IPS-15b (cell line): ENCODE measurements around the gene LMCD1.

ENCODE experiments used
- H3K27me3 ChIP-seq: one replicate; pipeline ENCODE4 v1.6.1; 2013; ENCODE audit warnings: low read length; ENCODE audit not compliant: control insufficient read depth, insufficient read depth
- H3K36me3 ChIP-seq: one replicate; pipeline ENCODE4 v1.6.1; 2013; ENCODE audit warnings: low read length; ENCODE audit not compliant: control insufficient read depth, insufficient read depth
- H3K4me1 ChIP-seq: one replicate; pipeline ENCODE4 v1.6.1; 2013; ENCODE audit warnings: mild to moderate bottlenecking, low read length; ENCODE audit not compliant: control insufficient read depth, insufficient read depth
- H3K4me3 ChIP-seq: one replicate; pipeline ENCODE4 v1.5.1; 2013; ENCODE audit warnings: low read depth, low read length
- H3K9ac ChIP-seq: one replicate; pipeline ENCODE4 v1.6.1; 2013; ENCODE audit warnings: low read depth, mild to moderate bottlenecking, low read length
- H3K9me3 ChIP-seq: one replicate; pipeline ENCODE4 v1.6.1; 2013; ENCODE audit warnings: mild to moderate bottlenecking, low read length; ENCODE audit not compliant: control insufficient read depth, insufficient read depth

The LMCD1 gene

DNA sequence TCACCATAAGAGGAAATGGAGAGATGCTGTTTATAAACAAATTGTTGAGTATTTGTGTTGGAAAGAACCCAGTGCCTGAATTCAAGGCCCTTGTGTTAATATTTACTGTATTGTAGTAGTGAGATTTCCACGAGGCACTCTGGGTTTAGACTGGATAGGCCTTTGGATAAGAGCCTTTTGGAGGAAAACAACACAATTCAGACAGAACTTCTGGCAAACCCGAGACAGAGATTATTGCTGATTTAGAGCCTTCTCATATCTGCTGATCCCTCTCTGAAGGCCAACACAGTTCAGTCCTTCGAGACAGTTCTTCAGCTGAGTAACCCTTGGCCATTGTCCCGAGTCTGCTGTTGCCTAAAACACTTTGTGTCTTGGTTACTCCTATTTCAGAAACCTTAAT, 55.7 kb downstream of the LMCD1 start:
- Histone ChIP-seq H3K4me3 (no peak overlapping the region), H3K27me3 (no peaks in the 10 kb centered on the region), H3K36me3 (no peaks in the 10 kb centered on the region)

DNA sequence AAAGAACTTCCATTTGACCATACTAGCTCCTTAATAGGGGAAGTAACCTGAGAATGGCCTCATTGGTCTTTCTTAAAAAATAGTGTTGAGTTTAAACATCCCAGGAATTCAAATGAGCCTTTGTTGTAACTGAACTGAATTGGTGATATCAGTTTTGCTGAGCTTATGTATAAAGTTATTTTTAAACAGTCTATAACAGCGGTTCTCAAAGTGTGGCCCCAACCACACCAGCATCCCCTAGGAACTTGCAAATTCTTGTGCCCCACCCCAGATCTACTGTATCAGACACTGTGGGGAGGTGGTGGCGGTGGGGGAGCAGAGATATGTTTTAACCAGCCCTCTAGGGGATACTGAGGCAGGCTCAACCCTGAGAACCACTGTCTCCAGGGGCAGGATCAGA, 57.0 kb downstream of the LMCD1 start:
- Histone ChIP-seq H3K36me3 (no peaks in the 10 kb centered on the region), H3K4me3 (no peak overlapping the region), H3K4me1 (peaks cover 2% of the 10 kb centered on the region), H3K27me3 (no peaks in the 10 kb centered on the region), H3K9ac (no peak overlapping the region), H3K9me3 (no peaks in the 10 kb centered on the region)

More for the DNA sequence above, 55.7 kb downstream of the LMCD1 start:
- peaks cover 2% of the 10 kb centered on the region for H3K4me1 ChIP-seq
- no peak overlapping the region for H3K9ac ChIP-seq
- no peaks in the 10 kb centered on the region for H3K9me3 ChIP-seq

GRCh38 chr3:8559351-8559750, 57.7 kb downstream of the LMCD1 start:
- Histone ChIP-seq H3K27me3 (no peaks in the 10 kb centered on the region), H3K36me3 (no peaks in the 10 kb centered on the region), H3K4me3 (no peak overlapping the region), H3K9me3 (no peaks in the 10 kb centered on the region), H3K9ac (no peak overlapping the region), H3K4me1 (peaks cover 2% of the 10 kb centered on the region)

- Histone ChIP-seq H3K4me3 (no peak overlapping the region), H3K36me3 (no peaks in the 10 kb centered on the region), H3K9ac (no peak overlapping the region), H3K4me1 (no peaks in the 10 kb centered on the region), H3K9me3 (no peaks in the 10 kb centered on the region), H3K27me3 (no peaks in the 10 kb centered on the region)
These were observed 58.9 kb downstream of the LMCD1 start for GRCh38 chr3:8560366-8561007.

GRCh38 chr3:8561370-8561769, 59.7 kb downstream of the LMCD1 start:
- H3K9ac ChIP-seq: no peak overlapping the region
- H3K4me1 ChIP-seq: no peaks in the 10 kb centered on the region
- no peak overlapping the region for H3K4me3 ChIP-seq

GRCh38 chr3:8562081-8562595, 60.5 kb downstream of the LMCD1 start:
- Histone ChIP-seq H3K9me3 (no peaks in the 10 kb centered on the region), H3K9ac (no peak overlapping the region), H3K27me3 (no peaks in the 10 kb centered on the region), H3K4me1 (no peaks in the 10 kb centered on the region), H3K36me3 (no peaks in the 10 kb centered on the region), H3K4me3 (no peak overlapping the region)

More at GRCh38 chr3:8561370-8561769, 59.7 kb downstream of the LMCD1 start:
- no peaks in the 10 kb centered on the region for H3K9me3 ChIP-seq
- H3K27me3 ChIP-seq: no peaks in the 10 kb centered on the region
- no peaks in the 10 kb centered on the region for H3K36me3 ChIP-seq

DNA sequence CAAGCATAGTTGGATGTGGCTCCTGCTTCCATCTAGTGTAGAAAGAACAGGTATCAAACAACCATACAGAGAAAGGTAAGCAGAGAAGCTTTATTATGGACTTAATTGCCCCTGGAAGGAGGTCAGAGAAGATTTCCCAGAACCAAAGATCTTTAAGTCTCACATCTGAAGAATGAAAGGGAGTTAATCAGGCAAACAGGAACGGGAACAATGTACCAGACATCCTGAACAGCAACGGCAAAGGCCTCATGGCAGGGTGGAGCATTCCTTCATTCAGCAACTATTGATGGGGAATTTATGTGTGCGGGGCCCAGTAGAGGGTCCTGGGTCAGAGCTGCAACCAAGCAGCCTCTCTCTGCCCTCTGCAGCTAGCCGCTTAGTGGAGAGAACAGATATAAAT, 61.5 kb downstream of the LMCD1 start:
- Histone ChIP-seq H3K4me3 (no peak overlapping the region), H3K36me3 (no peaks in the 10 kb centered on the region), H3K27me3 (no peaks in the 10 kb centered on the region), H3K9ac (no peak overlapping the region), H3K4me1 (no peaks in the 10 kb centered on the region), H3K9me3 (no peaks in the 10 kb centered on the region)

- Histone ChIP-seq H3K4me3 (no peak overlapping the region), H3K36me3 (no peaks in the 10 kb centered on the region), H3K9ac (no peak overlapping the region), H3K27me3 (no peaks in the 10 kb centered on the region), H3K9me3 (no peaks in the 10 kb centered on the region), H3K4me1 (no peaks in the 10 kb centered on the region)
These were observed 62.0 kb downstream of the LMCD1 start for GRCh38 chr3:8563597-8563996.

GRCh38 chr3:8565376-8565775, 63.8 kb downstream of the LMCD1 start:
- no peak overlapping the region for H3K9ac ChIP-seq
- peaks cover 7% of the 10 kb centered on the region for H3K36me3 ChIP-seq
- H3K9me3 ChIP-seq: no peaks in the 10 kb centered on the region
- H3K27me3 ChIP-seq: no peaks in the 10 kb centered on the region
- no peaks in the 10 kb centered on the region for H3K4me1 ChIP-seq
- no peak overlapping the region for H3K4me3 ChIP-seq

GRCh38 chr3:8567784-8568575, 66.4 kb downstream of the LMCD1 start:
- no peaks in the 10 kb centered on the region for H3K9me3 ChIP-seq
- no peaks in the 10 kb centered on the region for H3K27me3 ChIP-seq
- no peak overlapping the region for H3K4me3 ChIP-seq
- H3K4me1 ChIP-seq: no peaks in the 10 kb centered on the region
- H3K9ac ChIP-seq: no peak overlapping the region
- peaks cover 7% of the 10 kb centered on the region for H3K36me3 ChIP-seq

- H3K36me3 ChIP-seq: peaks cover 7% of the 10 kb centered on the region
- no peaks in the 10 kb centered on the region for H3K9me3 ChIP-seq
- no peak overlapping the region for H3K4me3 ChIP-seq
- no peaks in the 10 kb centered on the region for H3K27me3 ChIP-seq
- no peaks in the 10 kb centered on the region for H3K4me1 ChIP-seq
- H3K9ac ChIP-seq: no peak overlapping the region
These were observed 69.6 kb downstream of the LMCD1 start for GRCh38 chr3:8571256-8571655.

GRCh38 chr3:8573342-8573926, 71.8 kb downstream of the LMCD1 start:
- H3K4me3 ChIP-seq: no peak overlapping the region
- H3K36me3 ChIP-seq: peaks cover 10% of the 10 kb centered on the region
- H3K27me3 ChIP-seq: no peaks in the 10 kb centered on the region
- no peaks in the 10 kb centered on the region for H3K4me1 ChIP-seq
- H3K9ac ChIP-seq: no peak overlapping the region
- H3K9me3 ChIP-seq: no peaks in the 10 kb centered on the region
